ENCODE data around the gene SLC16A1.

DNA sequence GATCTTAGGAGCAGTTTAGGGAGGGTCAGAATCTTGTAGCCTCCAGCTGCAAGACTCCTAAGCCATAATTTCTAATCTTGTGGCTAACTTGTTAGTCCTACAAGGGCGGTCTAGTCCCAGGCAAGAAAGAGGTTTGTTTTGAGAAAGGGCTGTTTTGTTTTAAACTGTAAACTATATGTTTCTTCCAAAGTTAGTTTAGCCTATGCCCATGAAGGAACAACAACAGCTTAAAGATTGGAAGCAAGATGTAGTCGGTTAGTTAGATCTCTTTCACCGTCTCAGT is 62.0 kb downstream of the SLC16A1 start:
- TF ChIP-seq, protein P1, sequence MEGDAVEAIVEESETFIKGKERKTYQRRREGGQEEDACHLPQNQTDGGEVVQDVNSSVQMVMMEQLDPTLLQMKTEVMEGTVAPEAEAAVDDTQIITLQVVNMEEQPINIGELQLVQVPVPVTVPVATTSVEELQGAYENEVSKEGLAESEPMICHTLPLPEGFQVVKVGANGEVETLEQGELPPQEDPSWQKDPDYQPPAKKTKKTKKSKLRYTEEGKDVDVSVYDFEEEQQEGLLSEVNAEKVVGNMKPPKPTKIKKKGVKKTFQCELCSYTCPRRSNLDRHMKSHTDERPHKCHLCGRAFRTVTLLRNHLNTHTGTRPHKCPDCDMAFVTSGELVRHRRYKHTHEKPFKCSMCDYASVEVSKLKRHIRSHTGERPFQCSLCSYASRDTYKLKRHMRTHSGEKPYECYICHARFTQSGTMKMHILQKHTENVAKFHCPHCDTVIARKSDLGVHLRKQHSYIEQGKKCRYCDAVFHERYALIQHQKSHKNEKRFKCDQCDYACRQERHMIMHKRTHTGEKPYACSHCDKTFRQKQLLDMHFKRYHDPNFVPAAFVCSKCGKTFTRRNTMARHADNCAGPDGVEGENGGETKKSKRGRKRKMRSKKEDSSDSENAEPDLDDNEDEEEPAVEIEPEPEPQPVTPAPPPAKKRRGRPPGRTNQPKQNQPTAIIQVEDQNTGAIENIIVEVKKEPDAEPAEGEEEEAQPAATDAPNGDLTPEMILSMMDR (IDR thresholded peaks at IDR 0.05): no peak
- no peak for TF ChIP-seq POLR2A (IDR thresholded peaks at IDR 0.05)

All from ovary (tissue), 3 donors.